Naive thymus-derived CD4-positive, alpha-beta T cell (primary cell): ENCODE data around the gene GNA12. TPM values are rescaled to one million over a fixed set of nuclear protein-coding genes. Genes with fewer than 3 reads are reported as not detected.

ENCODE experiments used
- ATAC-seq: fragments of 150-1000 bp; cut with Tn5 transposase; 2 replicates; pipeline ENCODE4 v1.10.0; 2021; ENCODE audit warnings: mild to moderate bottlenecking, moderate library complexity
- CTCF ChIA-PET: fragments of 350-600 bp; sonication (Branson Sonifier 250); formaldehyde crosslinking; loops from one replicate; lab custom pipeline; 2021; ENCODE audit warnings: antibody characterized with exemption; lab: Charles Lee
- POLR2A ChIA-PET: fragments of 350-600 bp; sonication (Branson Sonifier 250); formaldehyde crosslinking; loops from one replicate; lab custom pipeline; 2021; ENCODE audit warnings: antibody characterized with exemption, inconsistent platforms; lab: Charles Lee
- DNase-seq, 9 donors: peaks; one replicate each; pipeline versions ENCODE4 v3.0.0 to v3.0.0-alpha.2; 2020 to 2022; ENCODE audit warnings: mixed read lengths in 1 of 9
- H3K27ac ChIP-seq: one replicate; pipeline ENCODE4 v1.7.0; 2013; ENCODE audit warnings: mild to moderate bottlenecking, low read depth, low read length, moderate library complexity
- H3K27me3 ChIP-seq, 2 donors: one replicate each; pipeline ENCODE4 v1.7.0; 2013; ENCODE audit warnings: low read length in 2 of 2, mild to moderate bottlenecking in 2 of 2, moderate library complexity in 2 of 2; ENCODE audit not compliant: control insufficient read depth in 2 of 2, insufficient read depth in 2 of 2
- H3K36me3 ChIP-seq, 3 experiments: 1 replicate in 2 of 3; 2 replicates in 1 of 3; pipeline ENCODE4 v1.7.0; 2013; ENCODE audit warnings: low read length in 3 of 3, mild to moderate bottlenecking in 3 of 3, moderate library complexity in 1 of 3; ENCODE audit not compliant: insufficient read depth in 3 of 3, control insufficient read depth in 2 of 3
- H3K4me1 ChIP-seq, 2 donors: one replicate each; pipeline ENCODE4 v1.7.0; 2013; ENCODE audit warnings: low read length in 2 of 2, mild to moderate bottlenecking in 2 of 2, moderate library complexity in 1 of 2; ENCODE audit not compliant: control insufficient read depth in 2 of 2, insufficient read depth in 2 of 2
- H3K4me3 ChIP-seq: 2 replicates; pipeline ENCODE4 v1.7.0; 2013; ENCODE audit warnings: mild to moderate bottlenecking, low read length
- H3K9me3 ChIP-seq, 3 experiments: 1 replicate in 2 of 3; 2 replicates in 1 of 3; pipeline ENCODE4 v1.7.0; 2013; ENCODE audit warnings: low read length in 3 of 3; ENCODE audit not compliant: control insufficient read depth in 2 of 3
- H3K27ac Mint-ChIP-seq, 9 donors: one replicate each; pipeline ENCODE4 v1.8.0; 2020 to 2022; ENCODE audit warnings: mixed read lengths in 9 of 9, mild to moderate bottlenecking in 8 of 9, moderate library complexity in 5 of 9, inconsistent platforms in 2 of 9
- H3K27me3 Mint-ChIP-seq, 5 donors: one replicate each; pipeline ENCODE4 v1.8.0; 2021 to 2022; ENCODE audit warnings: mixed read lengths in 5 of 5, mild to moderate bottlenecking in 1 of 5
- H3K36me3 Mint-ChIP-seq, 5 donors: one replicate each; pipeline ENCODE4 v1.8.0; 2020 to 2022; ENCODE audit warnings: mixed read lengths in 5 of 5, mild to moderate bottlenecking in 3 of 5, inconsistent platforms in 1 of 5
- H3K4me1 Mint-ChIP-seq, 7 donors: one replicate each; pipeline ENCODE4 v1.8.0; 2020 to 2022; ENCODE audit warnings: mixed read lengths in 7 of 7, mild to moderate bottlenecking in 3 of 7, inconsistent platforms in 1 of 7
- H3K4me3 Mint-ChIP-seq, 10 donors: one replicate each; pipeline ENCODE4 v1.8.0; 2020 to 2022; ENCODE audit warnings: mild to moderate bottlenecking in 10 of 10, mixed read lengths in 10 of 10, moderate library complexity in 6 of 10, inconsistent platforms in 2 of 10
- H3K9me3 Mint-ChIP-seq, 11 donors: one replicate each; pipeline ENCODE4 v1.8.0; 2020 to 2022; ENCODE audit warnings: mixed read lengths in 11 of 11, mild to moderate bottlenecking in 4 of 11, inconsistent platforms in 1 of 11, moderate library complexity in 1 of 11
- intact Hi-C, 2 donors: fragments of 100-400 bp; cut with micrococcal nuclease; formaldehyde crosslinking; loops; one replicate each; pipeline ENCODE4 v1.15.1; 2023
- polyA plus RNA-seq, 2 donors: library from polyadenylated mRNA; unstranded; fragments of 300-500 nt; fragmentation: Illumina TruSeq; gene quantifications; one replicate each; pipeline ENCODE4 v1.2.3, GENCODE V29; 2021
- total RNA-seq, 6 experiments: library from RNA in 5 of 6; stranded (reverse) in 5 of 6; gene quantifications; 1 replicate in 5 of 6; 2 replicates in 1 of 6; pipeline ENCODE4 v1.2.3 and lab custom pipeline; 2021 to 2026

Gene GNA12
- total and polyA plus RNA-seq, 7 experiments from 2014 or later: 4.2 to 25.7 (median 18.5) TPM

DNA sequence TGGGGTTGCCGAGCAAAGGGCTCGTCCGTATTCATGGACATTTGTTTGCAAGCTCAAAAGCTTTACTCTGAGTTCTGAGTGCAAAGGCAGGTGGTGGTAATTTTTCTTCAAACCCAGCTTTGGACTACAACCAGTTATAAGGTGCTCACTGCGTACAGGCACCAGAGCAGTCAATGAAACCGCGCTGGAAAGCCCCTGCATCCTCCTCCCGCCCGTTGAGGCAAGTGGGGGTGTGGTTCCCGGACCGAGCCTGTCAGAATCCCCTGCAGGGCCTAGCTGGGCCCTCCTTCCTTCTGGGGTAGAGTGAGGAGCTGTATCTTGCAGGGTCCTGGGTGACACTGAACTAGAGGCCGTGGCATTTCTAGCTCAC is 133.8 kb downstream of the GNA12 start:
- Mint-ChIP-seq H3K27ac (peak overlapping the region in 4 of 9 donors; percentile 32 to 84 (median 51)), H3K36me3 (peaks cover 0 to 2% (median 0%) of the 10 kb centered on the region in 5 donors), H3K27me3 (peaks cover 0 to 17% (median 8%) of the 10 kb centered on the region in 5 donors), H3K9me3 (peaks cover 0 to 3% (median 0%) of the 10 kb centered on the region in 11 donors), H3K4me1 (peaks cover 20 to 44% (median 36%) of the 10 kb centered on the region in 7 donors), H3K4me3 (peak overlapping the region in 5 of 10 donors; percentile 13 to 79 (median 60))
- Histone ChIP-seq H3K27ac (no peak overlapping the region), H3K4me1 (peaks cover 29 to 40% of the 10 kb centered on the region in 2 donors), H3K4me3 (peak overlapping the region; percentile 37), H3K36me3 (no peaks in the 10 kb centered on the region), H3K27me3 (no peaks in the 10 kb centered on the region), H3K9me3 (no peaks in the 10 kb centered on the region)
- intact Hi-C loops: loop anchor here in 1 of 2 donors (2.0 kb wide), 1 partner anchor 49 kb away; no protein-coding TSS in a partner anchor
- DNase-seq (no peak), ATAC-seq (peak; percentile 54)
- CTCF ChIA-PET: interaction anchor here (0.5 to 6.0 kb wide), 16 partner anchors 8 to 1597 kb away, joined by 3 to 45 read pairs (median 4); no protein-coding TSS in a partner anchor
- POLR2A ChIA-PET: interaction anchor here (0.5 to 2.1 kb wide), 8 partner anchors 8 to 258 kb away, joined by 3 to 14 read pairs (median 4); no protein-coding TSS in a partner anchor

- Mint-ChIP-seq H3K4me3 (peak overlapping the region in 7 of 10 donors; percentile 25 to 73 (median 60)), H3K36me3 (no peaks in the 10 kb centered on the region), H3K27me3 (peaks cover 0 to 17% (median 8%) of the 10 kb centered on the region in 5 donors), H3K9me3 (peaks cover 0 to 5% (median 0%) of the 10 kb centered on the region in 11 donors), H3K4me1 (peaks cover 15 to 39% (median 31%) of the 10 kb centered on the region in 7 donors), H3K27ac (peak overlapping the region in 2 of 9 donors; percentile 25 to 63)
- POLR2A ChIA-PET: interaction anchor here (0.5 to 2.1 kb wide), 7 partner anchors 9 to 258 kb away, joined by 3 to 14 read pairs (median 4); no protein-coding TSS in a partner anchor
- no peaks in the 10 kb centered on the region for H3K36me3 ChIP-seq
- ATAC-seq (peak; percentile 90), DNase-seq (peak; percentile 59 to 84 (median 81))
- intact Hi-C loops: loop anchor here (1.0 to 5.0 kb wide), 7 partner anchors 10 to 258 kb away; partner anchors contain the start of gene TTYH3 (in 2 of the 2)
- H3K27me3 ChIP-seq: no peaks in the 10 kb centered on the region
- H3K9me3 ChIP-seq: no peaks in the 10 kb centered on the region
- H3K27ac ChIP-seq: no peak overlapping the region
- peak overlapping the region; percentile 37 for H3K4me3 ChIP-seq
- peaks cover 24 to 35% of the 10 kb centered on the region in 2 donors for H3K4me1 ChIP-seq
- CTCF ChIA-PET: interaction anchor here (0.5 to 6.0 kb wide), 16 partner anchors 7 to 1597 kb away, joined by 3 to 45 read pairs (median 4); no protein-coding TSS in a partner anchor
Observed at GRCh38 chr7:2709553-2710285, 134.4 kb downstream of the GNA12 start.

DNA sequence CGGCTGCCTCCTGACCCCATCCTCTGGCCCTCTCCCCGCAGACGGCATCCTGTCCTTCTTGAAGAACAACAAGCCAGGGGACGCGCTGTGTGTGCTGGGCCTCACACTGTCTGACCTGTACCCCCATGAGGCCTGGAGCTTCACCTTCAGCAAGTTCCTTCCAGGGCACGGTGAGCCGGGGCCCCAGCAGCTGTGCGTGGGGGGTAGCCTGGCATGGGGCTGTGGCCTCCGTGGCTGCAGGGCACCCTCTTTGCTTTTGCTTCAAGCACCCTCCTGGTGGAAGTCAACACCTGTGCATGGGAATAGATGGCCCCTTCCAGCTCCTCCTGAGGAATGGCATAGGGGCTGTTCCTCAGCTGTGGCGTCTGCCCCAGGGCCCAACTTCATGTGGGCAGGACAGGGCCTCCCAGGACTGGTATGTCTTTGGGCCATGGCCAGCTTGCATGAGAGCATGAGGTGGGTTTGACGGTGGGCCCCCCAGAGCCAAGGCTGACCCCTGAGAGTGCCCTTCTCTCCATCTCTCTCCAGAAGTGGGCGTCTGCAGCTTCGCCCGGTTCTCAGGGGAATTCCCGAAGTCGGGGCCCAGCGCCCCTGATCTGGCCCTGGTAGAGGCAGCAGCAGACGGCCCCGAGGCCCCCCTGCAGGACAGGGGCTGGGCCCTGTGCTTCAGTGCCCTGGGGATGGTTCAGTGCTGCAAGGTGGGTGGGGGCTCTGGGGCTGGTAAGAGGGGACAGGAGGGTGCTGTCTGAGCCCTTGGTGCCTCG is 135.4 kb downstream of the GNA12 start:
- intact Hi-C loops: loop anchor here (1.0 to 5.0 kb wide), 6 partner anchors 9 to 257 kb away; partner anchors contain the start of gene TTYH3 (in 2 of the 2)
- H3K4me3 Mint-ChIP-seq: peak overlapping the region in 1 of 10 donors; percentile 60
- H3K27ac Mint-ChIP-seq: no peak overlapping the region
- H3K9me3 Mint-ChIP-seq: peaks cover 0 to 5% (median 0%) of the 10 kb centered on the region in 11 donors
- CTCF ChIA-PET: interaction anchor here (1.9 to 6.0 kb wide), 4 partner anchors 9 to 258 kb away, joined by 10 to 45 read pairs (median 16); no protein-coding TSS in a partner anchor
- Histone ChIP-seq H3K36me3 (no peaks in the 10 kb centered on the region), H3K9me3 (no peaks in the 10 kb centered on the region), H3K4me3 (peak overlapping the region; percentile 37), H3K4me1 (peaks cover 21 to 33% of the 10 kb centered on the region in 2 donors), H3K27me3 (no peaks in the 10 kb centered on the region), H3K27ac (no peak overlapping the region)
- peaks cover 9 to 29% (median 22%) of the 10 kb centered on the region in 7 donors for H3K4me1 Mint-ChIP-seq
- DNase-seq (no peak), ATAC-seq (no peak)
- peaks cover 0 to 14% (median 4%) of the 10 kb centered on the region in 5 donors for H3K27me3 Mint-ChIP-seq
- H3K36me3 Mint-ChIP-seq: no peaks in the 10 kb centered on the region
- POLR2A ChIA-PET: interaction anchor here (1.2 to 1.3 kb wide), 2 partner anchors 10 to 12 kb away, joined by 3 to 6 read pairs; no protein-coding TSS in a partner anchor

DNA sequence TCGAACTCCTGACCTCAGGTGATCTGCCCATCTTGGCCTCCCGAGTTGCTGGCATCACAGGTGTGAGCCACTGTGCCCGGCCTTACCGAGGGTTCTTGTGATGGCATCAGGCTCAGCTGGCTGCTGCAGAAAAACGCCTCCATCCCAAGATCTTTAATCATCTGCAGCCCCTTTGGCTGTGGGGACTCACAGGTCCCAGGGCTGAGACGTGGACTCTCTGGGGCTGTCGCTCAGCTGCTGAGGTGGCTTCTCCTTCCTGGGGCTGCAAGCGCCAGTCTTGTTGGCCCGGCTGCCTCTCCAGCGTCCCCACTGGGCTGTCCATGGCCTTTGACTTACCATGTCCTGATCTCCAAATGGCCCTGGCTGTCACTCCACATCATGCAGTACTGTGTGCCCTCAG is 136.1 kb downstream of the GNA12 start:
- H3K36me3 ChIP-seq: no peaks in the 10 kb centered on the region
- H3K9me3 ChIP-seq: no peaks in the 10 kb centered on the region
- peaks cover 21 to 33% of the 10 kb centered on the region in 2 donors for H3K4me1 ChIP-seq
- H3K4me3 ChIP-seq: no peak overlapping the region
- H3K27me3 ChIP-seq: no peaks in the 10 kb centered on the region
- DNase-seq (no peak), ATAC-seq (no peak)
- no peak overlapping the region for H3K27ac ChIP-seq
- no peaks in the 10 kb centered on the region for H3K36me3 Mint-ChIP-seq
- H3K27me3 Mint-ChIP-seq: peaks cover 0 to 18% (median 3%) of the 10 kb centered on the region in 5 donors
- ChIA-PET POLR2A (no interaction called here), CTCF (interaction anchor here (2.8 to 6.0 kb wide), 2 partner anchors 36 to 257 kb away, joined by 10 to 45 read pairs; no protein-coding TSS in a partner anchor)
- H3K27ac Mint-ChIP-seq: no peak overlapping the region
- H3K4me3 Mint-ChIP-seq: no peak overlapping the region
- peaks cover 9 to 24% (median 19%) of the 10 kb centered on the region in 7 donors for H3K4me1 Mint-ChIP-seq
- intact Hi-C loops: loop anchor here in 1 of 2 donors (5.0 kb wide), 1 partner anchor 76 kb away; the partner anchor contains the start of gene TTYH3
- H3K9me3 Mint-ChIP-seq: peaks cover 0 to 5% (median 0%) of the 10 kb centered on the region in 11 donors

DNA sequence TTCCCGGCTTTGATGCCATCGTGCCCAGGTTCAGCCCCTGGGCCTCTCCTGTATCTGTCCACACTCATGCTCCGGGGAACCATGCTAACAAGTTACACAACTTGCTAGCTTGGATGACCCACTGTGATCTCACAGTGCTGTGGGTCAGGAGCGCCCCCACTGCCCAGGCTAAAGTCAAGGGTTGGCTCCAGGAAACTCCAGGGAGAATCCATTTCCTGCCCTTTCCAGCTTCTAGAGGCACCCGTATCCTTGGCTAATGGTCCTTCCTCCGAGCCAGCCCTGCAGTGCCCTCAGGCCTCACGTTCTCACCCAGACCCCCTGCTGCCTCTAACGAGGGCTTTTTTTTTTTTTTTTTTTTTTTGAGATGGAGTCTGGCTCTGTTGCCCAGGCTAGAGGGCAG is 136.6 kb downstream of the GNA12 start:
- CTCF ChIA-PET: interaction anchor here (0.6 to 0.8 kb wide), 2 partner anchors 36 to 39 kb away, joined by 4 to 5 read pairs; no protein-coding TSS in a partner anchor
- H3K4me3 Mint-ChIP-seq: no peak overlapping the region
- ATAC-seq (no peak), DNase-seq (no peak)
- intact Hi-C loops: loop anchor here in 1 of 2 donors (5.0 kb wide), 1 partner anchor 75 kb away; the partner anchor contains the start of gene TTYH3
- no peaks in the 10 kb centered on the region for H3K27me3 ChIP-seq
- H3K27me3 Mint-ChIP-seq: peaks cover 0 to 18% (median 3%) of the 10 kb centered on the region in 5 donors
- H3K27ac ChIP-seq: no peak overlapping the region
- POLR2A ChIA-PET: no interaction called here
- no peak overlapping the region for H3K4me3 ChIP-seq
- H3K27ac Mint-ChIP-seq: peak overlapping the region in 1 of 9 donors; percentile 29
- no peaks in the 10 kb centered on the region for H3K36me3 ChIP-seq
- peaks cover 0 to 5% (median 0%) of the 10 kb centered on the region in 11 donors for H3K9me3 Mint-ChIP-seq
- H3K9me3 ChIP-seq: no peaks in the 10 kb centered on the region
- H3K4me1 Mint-ChIP-seq: peaks cover 9 to 24% (median 19%) of the 10 kb centered on the region in 7 donors
- peaks cover 21 to 33% of the 10 kb centered on the region in 2 donors for H3K4me1 ChIP-seq
- no peaks in the 10 kb centered on the region for H3K36me3 Mint-ChIP-seq
